Amygdala (tissue), 56 donors: ENCODE measurements around the gene TGIF2LY.
"Not testable (repeated sequence)": the region's sequence is repeated elsewhere in the genome, so short reads cannot be mapped to it uniquely, and the experiment has no call there.

Source experiments
- DNase-seq, 56 donors: peaks; one replicate each; lab custom pipeline; 2025; lab: John Stamatoyannopoulos, UW

The TGIF2LY gene

DNA sequence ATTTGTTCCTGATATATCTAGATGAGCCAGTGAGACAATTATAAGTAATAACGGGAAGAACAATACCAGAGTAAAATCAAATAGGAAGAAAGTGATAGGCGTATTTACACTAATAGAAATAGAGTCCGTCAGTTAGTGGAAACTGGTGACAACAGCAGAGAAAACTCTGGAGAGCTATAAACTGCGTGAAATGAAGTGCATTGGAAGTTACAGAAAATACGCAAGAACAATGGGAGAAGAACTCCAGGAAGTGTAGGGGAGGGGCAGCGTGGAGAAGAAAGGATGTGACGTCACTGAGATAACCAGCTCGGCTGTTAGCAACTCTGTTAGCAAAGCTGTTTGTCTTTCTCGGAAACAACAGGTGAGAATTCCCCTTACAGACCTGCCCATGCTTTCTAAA, at the start of gene TGIF2LY:
TSS of gene TGIF2LY (plus strand) at position 301 of the 400 bp plus-strand sequence. CDS start 178 bp downstream, outside the sequence.
- DNase-seq = not testable (repeated sequence)
